ENCODE data around the gene MID1. TPM values are rescaled to one million over a fixed set of nuclear protein-coding genes. Genes with fewer than 3 reads are reported as not detected.

The MID1 gene
- total and polyA plus RNA-seq, 9 of the 15 experiments (the other 6 are each of a cell fraction or from before 2014, with no cell fraction given) = 0.07 to 0.54 (median 0.33) TPM

GRCh38 chrX:10492250-10492649, 128.1 kb downstream of the MID1 start:
- no peaks in the 10 kb centered on the region for H3K9me1 ChIP-seq (ENCODE audit: control insufficient read depth, insufficient read depth, low read length)
- no peak overlapping the region for H3K4me3 ChIP-seq
- intact Hi-C loops (cut with micrococcal nuclease) (no loop called here), in situ Hi-C loops (cut with MboI) (no loop called here)
- CTCF ChIA-PET (ENCODE audit: low intra/inter-chr PET ratio) = no interaction called here
- ATAC-seq = no peak
- no peaks in the 10 kb centered on the region for H3K27me3 ChIP-seq (ENCODE audit: control insufficient read depth in 2 of 2, insufficient read depth in 2 of 2, low read length in 2 of 2)
- DNase-seq (ENCODE audit: extremely low read depth in 1 of 4, low spot score in 3 of 4) = no peak
- H4K20me1 ChIP-seq (replicated peaks; ENCODE audit: control insufficient read depth, insufficient read depth, low read length) = no peaks in the 10 kb centered on the region
- no peak for FAIRE-seq
- no peaks in the 10 kb centered on the region for H3K9me3 ChIP-seq (replicated peaks; ENCODE audit: control insufficient read depth, insufficient read depth, low read depth, low read length)
- TF ChIP-seq ZNF431 (CRISPR knock-in tag; IDR thresholded peaks at IDR 0.05) = no peak
- TF ChIP-seq HEY1 (CRISPR knock-in tag; IDR thresholded peaks at IDR 0.05; ENCODE audit: borderline replicate concordance) = no peak
- no peak for TF ChIP-seq GABPA (tag; conservative IDR thresholded peaks at IDR 0.05; ENCODE audit: low read depth)
- TF ChIP-seq NFIC (IDR thresholded peaks at IDR 0.05) = no peak
- TF ChIP-seq ATF4 (CRISPR knock-in tag; IDR thresholded peaks at IDR 0.05) = no peak
- no peak for TF ChIP-seq HDAC8 (tag; IDR thresholded peaks at IDR 0.05)
- no peak for TF ChIP-seq ZNF277 (CRISPR knock-in tag; IDR thresholded peaks at IDR 0.05; ENCODE audit: borderline replicate concordance)
- no peak for TF ChIP-seq TEAD4 (IDR thresholded peaks at IDR 0.05; ENCODE audit: low read length)
- no peak for TF ChIP-seq TEAD4 (CRISPR knock-in tag; IDR thresholded peaks at IDR 0.05; ENCODE audit: borderline replicate concordance)
- no peak for TF ChIP-seq RBM34 (IDR thresholded peaks at IDR 0.05; ENCODE audit: borderline replicate concordance, insufficient read depth, low read length)
- no peak for TF ChIP-seq ZNF444 (CRISPR knock-in tag; IDR thresholded peaks at IDR 0.05)
- no peak for TF ChIP-seq MCM2 (IDR thresholded peaks at IDR 0.05; ENCODE audit: low read depth)
- TF ChIP-seq E2F6 (IDR thresholded peaks at IDR 0.05; ENCODE audit: borderline replicate concordance in 1 of 2, extremely low read depth in 1 of 2, insufficient read depth in 1 of 2, insufficient read length in 1 of 2, low read depth in 1 of 2, low read length in 1 of 2, poor library complexity in 1 of 2, severe bottlenecking in 1 of 2) = no peak
- no peak for TF ChIP-seq GATAD2B (IDR thresholded peaks at IDR 0.05; ENCODE audit: borderline replicate concordance)
- no peak overlapping the region for H3K4me2 ChIP-seq (ENCODE audit: insufficient read depth, low read length)
- no peak overlapping the region for H3K9ac ChIP-seq (ENCODE audit: insufficient read depth in 1 of 2, low read depth in 2 of 2, low read length in 2 of 2)
- no TSS peak for BruUV-seq (replicated peaks)
- no peak overlapping the region for H3K27ac ChIP-seq (ENCODE audit: extremely low read depth, low read depth, low read length)
- H3K36me3 ChIP-seq (ENCODE audit: control insufficient read depth, insufficient read depth, low read length) = no peaks in the 10 kb centered on the region
- H3K4me1 ChIP-seq (replicated peaks in 1 of 2; ENCODE audit: control insufficient read depth in 2 of 2, insufficient read depth in 2 of 2, low read length in 2 of 2) = no peaks in the 10 kb centered on the region
- H3K79me2 ChIP-seq (ENCODE audit: control insufficient read depth, insufficient read depth, low read length) = no peaks in the 10 kb centered on the region
- POLR2A ChIA-PET = no interaction called here
- no peak overlapping the region for H2AFZ ChIP-seq (ENCODE audit: low read depth, low read length)
